ENCODE measurements around the gene TMEM184B.

TMEM184B gene

DNA sequence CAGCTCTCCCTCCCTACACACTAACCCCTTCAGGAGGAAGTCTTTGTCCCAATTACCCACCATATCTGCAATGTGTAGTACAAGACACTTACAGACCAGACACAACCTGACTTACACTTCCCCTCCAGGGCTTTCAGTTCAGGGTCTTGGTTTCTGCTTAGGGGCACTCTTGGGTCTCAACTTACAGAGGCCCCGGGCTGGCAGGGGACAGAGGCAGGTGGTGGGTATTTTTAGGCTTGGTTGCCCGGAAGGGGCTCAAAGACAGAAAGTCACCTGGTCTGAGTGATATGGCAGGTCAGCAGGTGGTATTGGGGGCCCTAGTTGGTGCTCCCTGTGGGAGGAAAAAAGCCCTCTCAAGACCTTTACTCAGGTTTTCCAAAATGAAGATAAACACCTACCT lies 3.4 kb upstream of the TMEM184B start:
- DNase-seq (ENCODE audit: low read depth in 2 of 2), result no peak

DNA sequence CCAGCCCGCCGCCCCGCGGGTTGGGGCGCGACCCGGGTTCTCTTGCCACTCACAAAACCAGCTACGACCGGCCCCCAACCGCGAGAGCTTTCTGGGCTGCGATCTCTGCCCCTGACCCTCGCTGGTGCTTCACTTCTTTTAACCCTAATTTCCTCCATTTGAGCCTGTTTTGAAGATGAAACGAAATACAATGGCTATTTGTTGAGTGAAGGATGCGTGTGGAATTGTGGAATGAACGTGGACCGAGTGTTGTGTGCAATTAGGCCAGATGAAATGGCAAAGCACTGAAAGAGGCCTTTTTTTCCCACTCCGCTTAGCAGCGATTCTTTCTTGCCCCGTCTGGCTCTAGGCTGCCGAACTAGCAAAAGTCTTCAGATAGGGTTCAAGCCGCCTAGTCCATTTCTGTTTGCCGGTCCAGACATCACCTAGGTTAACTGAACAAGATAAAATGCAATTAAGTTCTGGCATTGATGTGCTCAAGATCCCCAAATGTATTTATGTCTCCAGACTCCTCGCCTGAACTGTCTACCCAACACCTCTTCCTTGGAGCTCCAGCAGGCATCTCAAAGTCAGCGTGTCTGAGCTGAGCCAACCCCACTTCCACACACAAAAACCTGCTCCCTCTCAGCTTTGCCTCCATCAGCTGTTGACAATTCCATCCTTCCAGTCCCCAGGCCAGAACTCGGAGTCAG lies 471 bp upstream of the TMEM184B start:
- DNase-seq (ENCODE audit: low read depth in 2 of 2), result no peak

DNA sequence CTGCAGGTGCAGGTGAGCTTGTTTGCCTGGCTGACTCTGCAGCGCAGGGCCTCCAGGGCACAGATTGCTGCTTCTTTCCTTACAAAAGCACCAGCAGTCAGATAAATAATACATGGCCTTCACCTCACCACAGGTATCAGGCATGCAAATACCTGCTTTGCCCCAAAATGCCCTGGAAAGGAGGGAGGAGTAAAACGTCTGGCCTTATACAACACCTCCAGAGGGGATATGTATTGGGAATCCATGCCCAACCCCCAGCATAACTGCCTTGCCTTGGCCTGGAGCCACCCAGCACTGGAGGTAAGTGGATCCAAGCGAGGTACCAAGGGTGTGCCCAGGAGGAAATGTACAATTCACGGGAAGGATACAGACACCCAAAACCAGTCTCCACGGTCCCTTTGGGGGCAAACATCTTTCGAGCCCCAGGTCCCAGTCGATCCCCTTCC lies 860 bp downstream of the TMEM184B start:
- DNase-seq (ENCODE audit: low read depth in 2 of 2), result no peak

DNA sequence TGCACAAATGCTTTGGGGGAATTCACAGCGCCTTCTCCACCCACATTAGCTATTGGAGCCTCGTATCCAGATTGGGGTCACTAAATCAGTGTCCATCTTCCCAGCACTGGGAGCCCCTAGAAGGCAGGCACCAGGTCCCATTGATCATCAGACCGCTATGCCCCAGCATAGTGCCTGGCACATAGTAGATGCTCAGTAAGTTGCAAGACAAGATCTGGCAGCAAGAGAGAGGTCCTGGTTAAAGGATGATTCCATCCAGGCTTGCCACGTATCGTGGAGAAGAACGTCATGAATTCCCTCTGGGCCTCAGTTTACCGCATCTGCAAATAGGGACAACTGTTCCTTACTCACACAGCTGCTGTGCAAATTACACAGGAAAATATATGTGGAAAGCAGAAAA lies 1.7 kb downstream of the TMEM184B start:
- no peak for DNase-seq (ENCODE audit: low read depth in 2 of 2)

DNA sequence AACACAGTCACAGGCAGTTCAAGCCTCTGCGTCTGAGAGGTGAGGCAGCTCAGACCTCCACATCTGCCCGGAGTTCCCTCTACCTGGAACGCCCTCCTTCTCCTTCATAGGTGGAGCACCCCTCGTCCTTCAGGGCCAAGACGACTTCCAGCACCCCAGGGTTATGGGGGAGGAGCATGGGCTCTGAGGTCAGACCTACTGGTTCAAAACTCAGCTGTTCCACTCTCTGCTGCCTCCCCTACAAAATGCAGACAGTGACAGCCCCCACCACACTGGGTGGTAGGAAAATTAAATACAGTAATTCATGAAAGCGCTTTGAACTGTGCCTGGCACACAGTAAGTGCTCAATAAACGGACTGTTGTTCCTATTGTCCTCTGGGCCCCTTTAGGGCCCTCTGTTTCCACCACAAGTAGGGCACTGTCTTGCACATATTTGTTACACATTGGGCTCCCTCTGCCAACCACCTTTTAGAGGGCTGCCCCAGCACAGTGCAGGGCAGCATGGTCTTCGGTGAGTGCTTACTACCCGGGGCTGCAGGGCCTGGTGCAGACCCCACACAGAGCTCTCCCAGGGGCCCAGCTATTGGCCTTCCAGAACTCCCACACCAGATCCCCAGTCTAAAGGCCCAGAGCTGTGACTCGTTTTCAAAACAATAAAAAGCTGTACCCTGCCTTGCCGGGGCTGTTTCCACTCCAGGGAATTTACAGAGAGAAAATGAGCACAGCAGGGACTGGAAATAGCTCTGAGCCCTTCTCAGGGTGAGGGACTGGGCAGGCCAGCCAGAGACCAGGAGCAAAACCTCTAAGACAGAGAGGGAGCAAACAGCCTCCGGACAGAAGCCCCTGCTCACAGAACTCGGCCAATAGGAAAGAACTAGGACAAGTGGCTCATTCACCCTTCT lies 2.5 kb downstream of the TMEM184B start:
- DNase-seq (ENCODE audit: low read depth in 2 of 2), result no peak

DNA sequence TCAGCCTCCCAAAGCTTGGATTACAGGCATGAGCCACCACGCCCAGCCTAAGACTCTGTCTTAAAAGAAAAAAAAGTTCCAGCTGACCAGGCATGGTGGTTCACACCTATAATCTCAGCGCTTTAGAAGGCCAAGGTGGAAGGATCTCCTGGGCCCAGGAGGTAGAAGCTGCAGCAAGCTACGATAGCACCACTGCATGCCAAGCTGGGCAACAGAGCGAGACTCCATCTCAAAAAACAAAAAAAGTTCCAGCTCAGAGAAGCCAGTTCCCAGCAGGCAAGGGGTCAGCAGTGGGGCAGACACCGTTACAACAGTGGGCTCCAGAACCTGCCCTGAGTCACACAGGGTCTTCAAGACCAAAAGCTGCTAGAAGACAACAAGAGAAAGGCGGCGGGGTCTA lies 3.3 kb downstream of the TMEM184B start:
- no peak for DNase-seq (ENCODE audit: low read depth in 2 of 2)

DNA sequence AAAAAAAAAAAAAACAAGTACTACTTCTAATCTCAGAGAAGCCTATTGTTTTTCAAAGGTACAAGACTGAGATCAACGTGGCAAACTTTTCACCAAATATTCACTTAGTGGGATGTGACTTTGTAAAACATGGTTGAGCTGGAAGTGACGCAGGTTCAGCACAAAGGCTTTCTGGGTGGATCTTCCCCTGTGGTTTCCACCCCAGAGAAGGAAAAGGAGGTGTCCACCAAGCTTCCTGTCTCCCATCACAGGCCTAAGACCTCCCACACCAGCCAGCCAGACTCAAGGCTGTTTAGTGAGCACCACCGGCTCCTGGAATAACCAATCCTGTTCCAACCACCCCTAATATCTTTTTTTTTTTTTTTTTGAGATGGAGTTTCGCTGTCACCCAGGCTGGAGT lies 5.7 kb downstream of the TMEM184B start:
- no peak for DNase-seq (ENCODE audit: low read depth in 2 of 2)

DNA sequence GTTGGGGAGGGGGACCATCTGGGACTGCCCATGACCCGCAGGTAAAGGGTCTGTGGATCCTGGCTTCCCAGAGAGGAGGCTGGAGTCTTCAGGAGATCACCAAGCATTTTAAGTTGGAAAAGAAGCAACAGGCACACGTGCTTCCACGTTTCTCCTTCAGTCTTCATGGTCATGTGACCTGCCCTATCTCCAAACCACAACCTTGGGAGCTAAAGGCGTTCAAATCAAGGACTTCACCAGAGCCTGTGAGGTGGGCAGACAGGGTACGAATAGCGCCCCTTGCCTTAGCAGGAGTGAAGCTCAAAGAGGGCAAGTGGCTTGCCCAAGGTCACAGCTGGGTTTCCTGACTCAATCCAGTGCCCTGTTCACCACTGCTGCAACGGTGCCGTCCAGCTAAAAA lies 6.7 kb downstream of the TMEM184B start:
- no peak for DNase-seq (ENCODE audit: low read depth in 2 of 2)

DNA sequence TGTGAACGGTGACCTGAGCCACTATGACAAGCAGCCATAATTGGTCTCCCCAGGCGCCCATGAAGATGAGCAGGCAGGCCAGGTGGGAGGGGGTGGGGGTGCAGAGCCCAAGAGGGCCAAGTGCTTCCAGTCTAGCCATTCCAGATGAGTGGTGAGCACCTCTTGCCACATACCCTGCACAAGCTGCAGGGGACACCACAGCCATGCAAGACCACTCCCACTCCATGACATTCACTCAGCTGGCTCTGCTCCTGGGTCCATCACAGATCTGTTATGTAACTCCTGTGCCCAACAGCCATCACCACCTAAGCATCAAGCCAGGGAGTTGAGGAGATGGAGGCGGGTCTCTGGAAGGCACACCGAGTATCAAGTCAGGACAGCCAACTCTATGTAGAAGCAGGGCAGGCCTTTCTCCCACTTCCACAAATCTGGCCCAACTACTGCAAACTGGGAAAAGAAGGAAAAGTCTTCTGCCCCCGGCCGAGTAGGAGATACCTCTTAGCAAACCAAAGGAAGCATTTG lies 8.4 kb downstream of the TMEM184B start:
- no peak for DNase-seq (ENCODE audit: low read depth in 2 of 2)

DNA sequence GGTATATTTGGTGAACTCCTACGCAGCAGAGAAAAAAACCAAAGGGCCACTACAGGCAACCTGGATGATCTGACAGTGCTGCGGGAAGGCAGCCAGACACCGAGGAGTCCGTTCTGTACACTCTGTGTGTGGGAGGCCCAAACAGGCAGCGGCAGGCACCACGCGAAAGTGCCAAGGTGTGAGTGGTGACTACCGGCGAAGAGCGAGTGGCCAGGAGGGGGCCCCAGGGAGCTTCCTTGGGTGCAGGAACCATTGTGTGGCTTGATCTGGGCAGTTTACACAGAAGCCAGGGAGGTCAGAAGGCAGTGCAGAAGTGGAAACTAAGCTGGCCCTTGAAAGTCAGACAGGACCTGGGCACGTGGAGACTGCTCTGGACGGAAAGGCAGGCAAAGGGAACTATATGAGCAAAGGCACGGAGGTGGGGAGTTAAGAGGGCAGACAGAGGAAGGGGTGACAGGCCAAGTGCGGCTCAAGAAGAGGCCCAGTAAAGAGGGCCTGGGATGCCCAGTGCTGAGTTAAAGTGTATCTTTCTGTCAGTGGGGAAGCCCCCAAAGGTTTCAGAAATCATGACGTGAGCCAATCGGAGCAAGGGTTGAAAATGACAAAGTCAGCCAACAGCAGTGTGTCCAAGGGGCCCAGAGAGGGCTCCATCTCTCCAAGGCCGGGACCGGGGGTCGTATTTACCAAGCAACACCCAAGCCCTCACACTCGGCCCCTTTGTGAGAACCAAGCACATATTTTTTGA lies 10.6 kb downstream of the TMEM184B start:
- peak; percentile 41 to 43 for DNase-seq (ENCODE audit: low read depth in 2 of 2)

DNA sequence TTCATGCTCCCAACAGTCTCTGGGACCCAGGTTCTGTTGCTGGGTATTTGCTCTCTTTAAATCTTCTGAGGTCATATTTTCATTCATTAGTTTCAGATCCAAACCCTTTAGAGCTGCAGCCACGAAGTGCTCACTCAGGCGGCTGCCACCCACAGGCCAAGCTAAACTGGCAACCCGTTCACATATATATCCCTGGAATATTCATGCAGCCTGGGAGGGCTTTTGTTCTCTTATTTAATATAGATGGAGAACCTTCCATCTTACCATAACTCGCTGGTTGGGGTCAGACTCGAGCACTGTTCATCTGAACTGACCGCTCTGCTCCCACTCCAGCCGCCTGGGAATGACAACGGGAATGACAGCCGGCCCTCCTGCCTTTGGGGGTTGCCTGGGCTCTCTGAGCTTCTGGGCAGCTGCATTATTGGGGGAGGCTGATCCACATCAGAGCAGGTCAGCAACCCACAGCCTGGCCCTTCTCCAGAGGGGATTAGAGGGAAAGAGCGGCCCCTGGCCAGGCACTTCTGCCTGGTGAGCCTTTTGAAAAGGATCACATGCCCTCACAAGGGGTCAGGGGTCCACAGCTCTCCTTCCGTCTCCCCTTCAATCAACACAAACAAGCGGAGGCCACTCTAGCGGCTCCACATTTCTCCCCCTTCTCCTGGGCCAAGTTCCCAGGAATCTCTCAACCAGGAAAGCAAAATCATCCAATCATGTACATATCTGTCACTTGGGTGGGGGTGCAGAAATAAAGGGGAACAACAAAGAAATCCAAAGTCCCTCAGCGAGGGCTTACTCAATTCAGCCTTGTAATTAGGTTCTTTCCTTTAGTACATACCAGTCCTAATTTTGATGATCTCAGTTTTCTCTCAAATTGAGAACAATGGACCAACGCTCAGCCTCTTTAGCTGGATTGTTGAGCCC lies 11.8 kb downstream of the TMEM184B start:
- DNase-seq (ENCODE audit: low read depth in 2 of 2), result no peak

DNA sequence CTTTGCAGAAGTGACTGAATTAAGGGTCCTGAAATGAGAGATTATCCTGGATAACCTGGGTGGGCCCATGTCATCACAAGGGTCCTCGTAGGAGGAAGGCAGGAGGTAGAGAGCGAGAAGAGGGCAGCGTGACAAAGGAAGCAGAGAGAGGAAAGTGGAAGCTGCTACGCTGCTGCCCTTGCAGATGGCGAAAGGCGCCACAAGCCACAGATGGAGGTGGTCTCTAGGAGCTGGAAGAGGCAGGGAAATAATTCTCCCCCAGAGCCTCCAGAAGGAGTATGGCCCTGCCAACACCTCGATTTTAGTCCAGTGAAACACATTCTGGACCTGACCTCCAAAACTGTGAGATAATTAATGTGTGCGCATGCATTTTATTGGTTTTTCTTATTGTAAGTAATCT lies 13.4 kb downstream of the TMEM184B start:
- DNase-seq (ENCODE audit: low read depth in 2 of 2), result no peak

DNA sequence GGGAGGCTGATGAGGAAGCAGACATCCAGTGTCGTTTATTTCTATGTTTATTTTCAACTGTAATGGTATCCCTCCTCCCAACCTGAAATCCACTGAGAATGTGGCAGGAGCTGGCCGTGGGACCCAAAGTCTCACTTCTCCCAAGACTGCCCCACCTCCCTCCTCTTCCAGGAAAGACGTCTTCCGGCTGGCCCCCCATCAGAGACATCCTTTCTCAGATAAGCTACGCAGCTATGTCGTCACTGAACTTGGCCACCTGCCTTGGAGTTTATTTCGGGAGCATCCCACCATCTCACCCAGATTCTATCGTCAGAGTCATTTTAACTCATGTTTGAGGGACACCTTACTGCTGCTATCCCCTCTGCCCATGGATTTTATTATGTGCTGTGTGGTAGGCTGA lies 13.9 kb downstream of the TMEM184B start:
- no peak for DNase-seq (ENCODE audit: low read depth in 2 of 2)

DNA sequence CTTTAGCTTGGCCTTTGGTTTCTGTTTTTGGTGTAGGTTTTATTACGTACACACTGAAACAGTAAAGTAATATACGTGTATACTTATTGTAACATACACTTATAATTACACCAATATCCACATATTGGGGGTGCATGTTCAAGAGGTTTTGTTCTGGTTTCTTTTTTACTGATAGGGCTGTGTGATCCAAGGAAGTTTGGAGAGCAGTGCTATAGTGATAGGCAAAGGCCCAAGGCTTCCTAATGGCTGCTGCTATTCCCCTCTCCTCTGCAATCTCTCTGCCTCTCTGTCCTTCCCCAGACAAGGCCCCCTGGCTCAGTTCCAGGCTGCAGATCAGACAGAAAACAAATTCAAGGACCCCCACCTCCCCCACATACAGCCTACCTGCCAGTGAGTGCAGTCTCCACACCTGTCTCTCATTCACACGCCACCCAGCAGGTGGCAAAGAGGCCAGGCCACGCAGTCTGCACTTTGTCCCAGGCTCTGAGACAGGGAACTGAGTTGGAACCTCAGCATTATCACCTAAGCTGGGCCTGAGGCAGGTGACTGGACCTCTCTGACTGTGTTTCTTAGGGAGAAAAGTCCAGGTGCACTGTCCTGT lies 15.1 kb downstream of the TMEM184B start:
- DNase-seq (ENCODE audit: low read depth in 2 of 2), result no peak

DNA sequence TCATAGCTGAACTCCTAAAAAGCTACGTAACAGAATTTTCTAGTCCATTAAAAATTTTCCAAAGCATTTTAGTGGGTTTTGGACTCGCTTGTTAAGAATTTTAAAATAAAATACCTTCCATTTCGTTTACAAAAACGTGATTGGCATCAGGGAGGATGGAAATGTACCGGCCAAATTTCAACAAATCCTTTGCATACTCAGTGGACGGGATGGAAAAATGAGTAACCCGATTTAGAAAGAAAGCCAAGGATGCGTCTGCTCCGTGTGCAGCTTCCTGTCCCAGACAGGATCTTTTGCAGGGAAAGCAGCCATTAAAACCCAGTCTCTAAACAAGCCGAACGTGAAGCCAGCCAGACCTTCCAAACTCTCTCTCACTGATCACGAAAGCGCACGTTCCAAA lies 15.6 kb downstream of the TMEM184B start:
- DNase-seq (ENCODE audit: low read depth in 2 of 2), result no peak

DNA sequence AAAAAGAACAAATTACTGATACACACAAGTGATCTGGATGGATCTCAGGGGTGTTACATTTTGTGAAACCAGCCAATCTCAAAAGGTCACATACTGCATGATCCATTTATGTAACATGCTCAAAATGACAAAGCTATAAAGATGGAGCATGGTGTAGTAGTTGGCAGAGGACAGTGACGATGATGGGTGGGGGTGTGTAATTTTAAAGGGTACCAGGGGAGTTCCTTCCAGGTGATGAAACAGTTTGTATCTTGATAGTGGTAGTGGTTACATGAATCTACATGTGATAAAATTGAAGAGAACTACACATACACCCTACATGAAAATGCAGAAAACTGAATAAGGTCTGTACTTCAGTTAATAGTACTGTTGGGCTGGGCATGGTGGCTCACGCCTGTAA lies 17.1 kb downstream of the TMEM184B start:
- DNase-seq (ENCODE audit: low read depth in 2 of 2), result no peak

DNA sequence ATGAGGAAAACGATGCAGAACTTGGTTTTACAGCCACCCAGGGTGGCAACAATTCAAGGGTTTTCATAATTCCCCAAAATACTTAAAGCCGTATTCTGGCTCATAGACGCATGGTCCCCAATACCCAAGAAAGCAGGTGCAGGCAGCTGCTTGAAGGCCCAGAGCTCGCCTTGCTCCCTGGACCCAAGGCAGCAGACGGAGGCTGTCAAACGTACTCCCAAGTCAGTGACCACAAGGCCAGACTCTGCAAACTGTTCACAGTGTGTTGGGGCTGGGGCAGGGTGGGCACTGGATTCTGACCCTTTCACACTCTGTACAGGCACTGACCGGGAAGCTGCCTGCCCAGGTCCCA lies 21.5 kb downstream of the TMEM184B start:
- DNase-seq (ENCODE audit: low read depth in 2 of 2), result no peak

DNA sequence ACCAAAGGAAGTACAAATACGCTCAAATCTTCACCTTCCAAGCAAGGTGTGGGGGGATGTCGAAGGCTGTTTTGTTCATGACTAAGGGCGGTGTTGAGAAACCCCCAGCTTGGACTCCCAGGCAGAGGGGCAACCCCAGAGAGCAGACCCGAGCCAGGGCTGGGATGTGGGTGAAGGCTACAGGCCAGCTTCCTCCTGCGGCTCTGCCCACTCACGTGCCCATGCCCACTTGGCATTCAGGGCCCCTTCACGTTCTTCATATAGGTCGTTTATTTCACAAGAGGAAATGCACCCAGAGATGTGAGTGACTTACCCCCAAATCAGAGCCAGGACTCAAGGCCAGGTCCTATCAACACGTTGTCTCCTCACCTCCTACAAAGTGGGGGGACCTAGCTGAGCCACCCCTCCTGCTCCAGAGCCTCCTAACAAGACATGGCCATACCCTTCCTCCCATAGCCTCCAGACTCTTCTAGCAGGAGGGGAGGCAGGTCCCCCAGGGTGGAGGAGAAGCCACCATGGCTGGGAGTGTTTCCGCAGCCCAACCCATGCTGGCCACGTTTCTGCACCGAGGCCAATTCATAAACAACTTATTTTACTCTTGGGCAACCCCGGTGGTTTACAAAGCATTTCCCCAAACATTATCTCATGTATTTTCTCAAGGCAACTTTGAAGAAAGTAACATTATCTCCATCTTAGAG lies 22.0 kb downstream of the TMEM184B start:
- DNase-seq (ENCODE audit: low read depth in 2 of 2), result no peak

DNA sequence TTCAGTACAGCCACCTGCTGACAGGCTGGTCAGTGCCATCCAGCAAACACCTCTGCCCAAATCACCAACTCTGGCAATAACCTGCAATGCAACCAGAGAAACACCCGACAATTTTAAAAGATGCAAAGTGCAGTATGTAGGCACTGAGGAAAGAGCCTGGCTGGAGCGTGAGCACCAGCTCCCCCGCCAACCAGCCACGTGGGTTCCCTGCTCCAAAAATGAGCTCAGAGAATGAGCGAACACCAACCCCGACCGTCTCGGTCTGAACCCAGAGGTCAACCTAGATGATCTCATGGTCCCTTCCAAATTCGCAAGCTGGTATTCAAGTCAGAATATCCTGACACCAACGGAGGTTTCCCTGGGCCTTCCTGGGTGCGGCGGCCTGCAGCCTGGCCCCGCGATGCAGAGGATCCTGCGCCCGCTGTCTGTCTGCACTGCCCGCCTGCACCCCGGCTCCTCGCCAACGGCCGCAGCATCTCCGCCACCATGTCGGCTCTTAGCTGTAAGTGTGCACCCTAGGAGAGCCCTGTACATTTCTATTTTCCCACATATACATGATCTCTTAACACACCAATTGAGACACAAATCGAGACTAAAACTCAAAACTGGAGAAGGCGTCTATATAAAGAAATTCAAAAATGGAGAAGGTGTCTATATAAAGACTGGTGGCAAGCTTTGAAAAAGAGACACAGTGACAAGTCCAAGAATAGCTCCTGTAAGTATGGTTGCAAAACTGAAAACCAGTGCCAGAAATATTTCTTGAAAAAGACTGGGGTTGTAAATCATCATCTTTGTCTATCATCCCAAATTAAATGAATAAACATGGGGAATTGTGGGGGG lies 22.8 kb downstream of the TMEM184B start:
- no peak for DNase-seq (ENCODE audit: low read depth in 2 of 2)
